Central memory CD8-positive, alpha-beta T cell (primary cell): ENCODE results near the gene MCRS1.
A peak's percentile ranks its signal among the peaks of the same experiment; 100 is the strongest.
"Not testable (repeated sequence)": the region's sequence is repeated elsewhere in the genome, so short reads cannot be mapped to it uniquely, and the experiment has no call there.

Experiments used
- ATAC-seq: fragments of 150-1000 bp; cut with Tn5 transposase; replicated peaks from 2 replicates; pipeline ENCODE4 v1.10.0; 2022; ENCODE audit warnings: mild to moderate bottlenecking, moderate FRiP score, moderate number of reproducible peaks; ENCODE audit not compliant: poor library complexity, severe bottlenecking; ENCODE audit errors: extremely low read depth
- DNase-seq, 2 donors: peaks; one replicate each; pipeline ENCODE4 v3.0.0; 2021; ENCODE audit warnings: low spot score in 2 of 2
- H3K27ac Mint-ChIP-seq: one replicate; pipeline ENCODE4 v1.8.0; 2022; ENCODE audit warnings: low read depth, mild to moderate bottlenecking, moderate library complexity, mixed read lengths
- H3K27me3 Mint-ChIP-seq: one replicate; pipeline ENCODE4 v1.8.0; 2022; ENCODE audit warnings: mixed read lengths
- H3K36me3 Mint-ChIP-seq: one replicate; pipeline ENCODE4 v1.8.0; 2022; ENCODE audit warnings: mild to moderate bottlenecking, moderate library complexity, mixed read lengths; ENCODE audit not compliant: insufficient read depth
- H3K4me1 Mint-ChIP-seq: one replicate; pipeline ENCODE4 v1.8.0; 2022; ENCODE audit warnings: mixed read lengths
- H3K4me3 Mint-ChIP-seq: one replicate; pipeline ENCODE4 v1.8.0; 2022; ENCODE audit warnings: mild to moderate bottlenecking, moderate library complexity, mixed read lengths
- H3K9me3 Mint-ChIP-seq: one replicate; pipeline ENCODE4 v1.8.0; 2022; ENCODE audit warnings: mixed read lengths

The MCRS1 gene

GRCh38 chr12:49541140-49541861 is 26.6 kb downstream of the MCRS1 start:
- Mint-ChIP-seq H3K4me3 (peak overlapping the region; percentile 44), H3K27ac (peak overlapping the region; percentile 71), H3K27me3 (peaks cover 7% of the 10 kb centered on the region), H3K36me3 (peaks cover 5% of the 10 kb centered on the region), H3K4me1 (peaks cover 12% of the 10 kb centered on the region), H3K9me3 (no peaks in the 10 kb centered on the region)
- ATAC-seq (no peak), DNase-seq (no peak)

- H3K4me3 Mint-ChIP-seq, result peak overlapping the region; percentile 77
- no peaks in the 10 kb centered on the region for H3K9me3 Mint-ChIP-seq
- ATAC-seq (no peak), DNase-seq (no peak)
- H3K27me3 Mint-ChIP-seq, result no peaks in the 10 kb centered on the region
- H3K4me1 Mint-ChIP-seq, result peaks cover 12% of the 10 kb centered on the region
- peaks cover 5% of the 10 kb centered on the region for H3K36me3 Mint-ChIP-seq
- H3K27ac Mint-ChIP-seq, result peak overlapping the region; percentile 71
Measured at GRCh38 chr12:49540229-49541139, 27.5 kb downstream of the MCRS1 start.

DNA sequence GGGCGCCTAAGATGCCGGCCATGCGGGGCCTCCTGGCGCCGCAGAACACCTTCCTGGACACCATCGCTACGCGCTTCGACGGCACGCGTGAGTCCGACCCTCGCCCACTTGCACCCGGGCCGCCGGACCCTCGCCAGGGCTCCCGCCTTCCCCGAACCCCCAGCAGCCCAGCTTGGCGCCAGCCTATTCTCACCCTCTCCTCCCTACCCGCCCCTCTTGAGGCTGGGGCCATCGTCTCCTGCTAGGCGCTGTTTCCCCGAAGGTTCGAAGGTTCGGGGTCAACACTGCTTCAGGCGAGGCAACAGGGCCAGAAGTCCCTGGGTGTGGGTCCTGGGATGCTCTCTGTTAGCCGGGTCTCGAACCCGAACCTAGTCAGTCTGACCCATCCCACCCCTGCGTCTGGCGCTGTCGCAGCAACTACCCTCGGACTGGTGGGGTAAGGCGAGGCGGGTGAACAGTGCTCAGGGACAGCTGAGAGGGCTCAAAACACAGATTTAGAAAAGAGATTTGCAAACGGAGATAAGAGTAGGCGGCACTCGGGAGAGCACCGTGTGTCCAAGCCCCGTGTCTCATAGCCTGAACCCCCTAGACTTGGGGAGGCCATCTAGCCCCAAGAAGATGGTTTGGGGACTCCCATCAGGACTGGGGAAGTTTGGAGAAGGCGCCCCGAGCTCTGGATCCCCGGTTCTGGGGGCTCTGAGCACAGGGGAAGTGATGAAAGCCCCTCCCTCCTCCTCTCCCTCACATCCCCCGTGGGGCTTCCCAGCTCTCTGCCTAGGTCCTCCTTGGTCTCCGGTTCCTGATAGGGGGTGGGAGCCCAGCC is 28.3 kb downstream of the MCRS1 start:
- no peaks in the 10 kb centered on the region for H3K9me3 Mint-ChIP-seq
- H3K36me3 Mint-ChIP-seq, result peaks cover 5% of the 10 kb centered on the region
- peak overlapping the region; percentile 71 for H3K27ac Mint-ChIP-seq
- H3K27me3 Mint-ChIP-seq, result no peaks in the 10 kb centered on the region
- H3K4me3 Mint-ChIP-seq, result peak overlapping the region; percentile 77
- ATAC-seq, result no peak
- DNase-seq, result no peak
- H3K4me1 Mint-ChIP-seq, result peaks cover 12% of the 10 kb centered on the region

- peak; percentile 61 to 81 for DNase-seq
- Mint-ChIP-seq H3K36me3 (peaks cover 5% of the 10 kb centered on the region), H3K4me3 (peak within 1 kb of the TSS; percentile 77), H3K9me3 (no peaks in the 10 kb centered on the region), H3K4me1 (peaks cover 12% of the 10 kb centered on the region), H3K27me3 (no peaks in the 10 kb centered on the region), H3K27ac (peak within 1 kb of the TSS; percentile 71)
- ATAC-seq, result peak; percentile 96
Measured at GRCh38 chr12:49538510-49539403, 29.2 kb downstream of the MCRS1 start, which contains the start of gene KCNH3. TSS of gene KCNH3 (plus strand) at chr12:49539030. CDS start at chr12:49539417, 387 bp downstream.

DNA sequence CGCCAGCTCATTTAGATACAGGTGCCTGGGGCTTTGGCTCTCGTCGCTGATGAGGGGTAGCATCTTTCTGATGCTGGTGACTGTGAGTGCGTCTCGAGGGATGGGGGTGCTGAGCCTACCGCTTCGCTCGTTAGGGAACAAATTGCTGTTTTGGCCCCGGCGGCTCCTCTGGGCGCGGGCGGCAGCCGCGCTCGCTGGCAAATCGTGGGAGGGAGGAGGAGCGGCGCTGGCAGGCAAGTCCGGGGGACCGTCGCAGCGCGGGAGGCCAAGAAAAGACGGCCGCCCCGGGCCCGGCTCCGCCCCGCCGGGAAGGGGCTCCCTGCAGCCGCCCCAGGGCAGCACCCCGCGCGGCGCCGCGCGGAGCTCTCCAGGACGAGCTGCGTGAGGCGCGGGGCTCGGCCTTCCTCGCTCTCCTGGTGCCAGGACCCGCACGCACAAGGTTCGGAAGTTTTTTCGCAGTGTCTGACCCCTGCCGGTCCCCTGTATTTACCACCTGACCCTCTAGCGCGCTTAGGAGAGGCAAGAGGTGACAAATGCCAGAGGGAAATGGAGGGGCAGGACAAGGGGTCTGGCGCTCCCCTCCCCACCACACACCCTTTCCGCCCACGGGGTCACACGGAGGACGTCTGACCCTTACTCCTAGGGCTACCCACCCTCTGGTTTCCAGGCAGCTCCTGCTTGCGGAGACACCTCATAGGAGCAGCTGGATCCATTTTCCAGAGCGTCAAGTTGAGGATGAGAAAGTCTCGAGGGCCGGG is 30.0 kb downstream of the MCRS1 start:
- peak overlapping the region; percentile 77 for H3K4me3 Mint-ChIP-seq
- DNase-seq, result no peak
- peak overlapping the region; percentile 53 for H3K27ac Mint-ChIP-seq
- no peaks in the 10 kb centered on the region for H3K9me3 Mint-ChIP-seq
- H3K36me3 Mint-ChIP-seq, result peaks cover 5% of the 10 kb centered on the region
- peaks cover 6% of the 10 kb centered on the region for H3K4me1 Mint-ChIP-seq
- no peaks in the 10 kb centered on the region for H3K27me3 Mint-ChIP-seq
- ATAC-seq, result no peak

GRCh38 chr12:49537231-49537751 is 30.7 kb downstream of the MCRS1 start:
- DNase-seq (no peak), ATAC-seq (no peak)
- Mint-ChIP-seq H3K36me3 (peaks cover 5% of the 10 kb centered on the region), H3K27ac (peak overlapping the region; percentile 53), H3K4me1 (peaks cover 6% of the 10 kb centered on the region), H3K27me3 (no peaks in the 10 kb centered on the region), H3K9me3 (no peaks in the 10 kb centered on the region), H3K4me3 (peak overlapping the region; percentile 77)

DNA sequence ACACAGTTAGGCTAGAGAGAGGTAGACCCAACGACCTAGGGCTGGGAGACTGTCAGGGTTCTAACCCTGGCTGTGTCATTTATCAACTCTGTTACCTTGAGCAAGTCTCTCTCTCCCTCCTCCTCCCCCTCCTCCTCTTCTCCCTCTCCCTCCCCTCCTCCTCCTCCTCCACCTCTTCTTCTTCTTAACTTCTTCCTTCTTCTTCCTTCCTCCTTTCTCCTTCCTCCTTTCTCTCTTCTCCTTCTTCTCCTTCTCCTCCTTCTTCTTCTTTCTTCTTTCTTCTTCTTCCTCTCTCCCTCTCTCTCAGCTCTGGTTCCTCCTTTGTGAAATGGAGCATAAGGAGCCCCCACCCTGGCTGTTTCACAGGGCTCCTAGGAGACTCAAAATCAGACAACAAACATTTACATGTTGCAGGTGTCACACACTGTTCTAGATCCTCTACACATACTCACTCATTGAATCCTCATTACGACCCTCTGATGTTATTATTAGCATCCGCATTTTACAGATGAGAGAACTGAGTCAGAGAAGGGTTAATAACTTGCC is 31.3 kb downstream of the MCRS1 start:
- peak overlapping the region; percentile 4 for H3K27ac Mint-ChIP-seq

GRCh38 chr12:49535921-49536525 is 31.9 kb downstream of the MCRS1 start:
- no peak for ATAC-seq
- H3K27ac Mint-ChIP-seq, result peak overlapping the region; percentile 4
- H3K9me3 Mint-ChIP-seq, result no peaks in the 10 kb centered on the region
- H3K27me3 Mint-ChIP-seq, result no peaks in the 10 kb centered on the region
- DNase-seq, result no peak
- H3K36me3 Mint-ChIP-seq, result peaks cover 5% of the 10 kb centered on the region
- peaks cover 6% of the 10 kb centered on the region for H3K4me1 Mint-ChIP-seq
- no peak overlapping the region for H3K4me3 Mint-ChIP-seq

More for the DNA sequence above, 31.3 kb downstream of the MCRS1 start:
- peaks cover 6% of the 10 kb centered on the region for H3K4me1 Mint-ChIP-seq
- H3K4me3 Mint-ChIP-seq, result peak overlapping the region; percentile 77
- H3K27me3 Mint-ChIP-seq, result no peaks in the 10 kb centered on the region
- H3K36me3 Mint-ChIP-seq, result peaks cover 5% of the 10 kb centered on the region
- H3K9me3 Mint-ChIP-seq, result no peaks in the 10 kb centered on the region
- no peak for ATAC-seq
- DNase-seq, result no peak

DNA sequence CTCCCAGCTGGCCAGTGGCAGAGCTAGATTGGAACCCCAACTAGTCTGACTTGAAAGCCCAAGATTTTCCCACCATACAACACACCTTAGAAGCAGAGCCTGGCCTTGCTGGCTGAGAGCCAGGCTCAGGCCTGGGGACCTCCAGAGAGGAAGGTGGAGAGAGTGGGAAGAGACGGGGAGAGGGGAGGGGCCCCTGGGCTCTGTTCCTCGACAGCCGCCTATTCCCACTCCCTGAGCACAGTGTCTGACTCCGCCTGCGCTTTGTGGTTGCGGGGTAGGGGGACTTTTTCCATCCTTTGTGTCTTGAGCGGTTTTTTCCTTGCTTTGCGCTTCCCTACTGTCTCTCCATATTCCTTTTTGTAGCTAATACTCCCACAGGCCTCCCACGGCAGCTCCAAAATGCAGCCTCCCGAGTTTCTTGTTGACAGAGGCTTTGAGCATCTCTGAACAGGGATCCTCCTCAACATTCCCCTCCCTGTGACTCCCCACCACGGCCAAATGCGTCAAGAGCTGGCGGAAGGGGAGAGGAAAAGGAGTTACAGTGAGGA is 33.1 kb downstream of the MCRS1 start:
- peak overlapping the region; percentile 48 for H3K27ac Mint-ChIP-seq
- DNase-seq (no peak), ATAC-seq (no peak)
- no peaks in the 10 kb centered on the region for H3K4me1 Mint-ChIP-seq
- no peaks in the 10 kb centered on the region for H3K9me3 Mint-ChIP-seq
- H3K27me3 Mint-ChIP-seq, result no peaks in the 10 kb centered on the region
- H3K4me3 Mint-ChIP-seq, result no peak overlapping the region
- H3K36me3 Mint-ChIP-seq, result peaks cover 5% of the 10 kb centered on the region

- not testable (repeated sequence) for H3K27me3 Mint-ChIP-seq, DNase-seq, H3K9me3 Mint-ChIP-seq, H3K4me3 Mint-ChIP-seq, ATAC-seq, H3K4me1 Mint-ChIP-seq, H3K27ac Mint-ChIP-seq, H3K36me3 Mint-ChIP-seq
Measured at GRCh38 chr12:49534122-49534521, 33.8 kb downstream of the MCRS1 start.
